Gastrocnemius medialis (tissue), 4 donors: Measurements from ENCODE around the gene GABBR1.

ENCODE experiments used
- POLR2A ChIP-seq, 2 donors: fragments of 450-650 bp; IDR thresholded peaks; one replicate each; pipeline ENCODE4 v1.6.1; 2017; ENCODE audit warnings: antibody characterized with exemption in 2 of 2, mild to moderate bottlenecking in 2 of 2, moderate library complexity in 2 of 2
- TF ChIP-seq, protein P1 (sequence below), 5 experiments: fragments of 450-650 bp in 3 of 5; fragments of 200-600 bp in 2 of 5; sonication (generic) in 2 of 5; IDR thresholded peaks in 4 of 5; conservative IDR thresholded peaks in 1 of 5; 1 replicate in 4 of 5; 2 replicates in 1 of 5; pipeline ENCODE4 v1.5.1; 2016 to 2019; ENCODE audit warnings: antibody characterized with exemption in 5 of 5, mild to moderate bottlenecking in 3 of 5, moderate library complexity in 3 of 5

DNA sequence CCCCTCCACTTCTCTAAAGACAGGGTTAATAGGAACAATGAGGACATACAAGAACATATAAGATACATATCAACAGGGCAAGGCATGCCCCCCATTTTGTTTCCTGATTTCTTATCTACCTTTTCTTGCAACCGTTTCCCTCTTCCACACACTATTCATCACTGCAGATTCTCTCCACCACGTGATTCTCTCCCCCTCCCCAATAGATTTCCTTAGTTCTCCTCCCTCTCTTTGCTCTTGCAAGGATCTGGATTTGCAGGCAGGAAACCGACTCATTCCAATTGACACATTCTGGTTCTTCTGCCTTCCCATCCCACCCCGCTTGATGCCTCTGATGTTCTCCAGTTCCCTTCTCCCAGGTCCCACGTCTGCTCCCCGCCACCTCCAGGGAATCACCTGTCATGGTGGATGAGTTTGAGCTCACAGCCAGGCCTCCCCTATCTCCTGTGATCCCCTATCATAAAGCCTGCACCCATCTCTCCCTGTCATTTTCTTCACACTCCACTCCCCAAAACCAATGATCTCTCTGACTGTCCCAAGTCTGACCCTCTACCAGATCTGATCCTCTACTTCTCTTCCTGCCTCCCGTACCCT, 7.5 kb downstream of the GABBR1 start:
- TF ChIP-seq, protein P1, sequence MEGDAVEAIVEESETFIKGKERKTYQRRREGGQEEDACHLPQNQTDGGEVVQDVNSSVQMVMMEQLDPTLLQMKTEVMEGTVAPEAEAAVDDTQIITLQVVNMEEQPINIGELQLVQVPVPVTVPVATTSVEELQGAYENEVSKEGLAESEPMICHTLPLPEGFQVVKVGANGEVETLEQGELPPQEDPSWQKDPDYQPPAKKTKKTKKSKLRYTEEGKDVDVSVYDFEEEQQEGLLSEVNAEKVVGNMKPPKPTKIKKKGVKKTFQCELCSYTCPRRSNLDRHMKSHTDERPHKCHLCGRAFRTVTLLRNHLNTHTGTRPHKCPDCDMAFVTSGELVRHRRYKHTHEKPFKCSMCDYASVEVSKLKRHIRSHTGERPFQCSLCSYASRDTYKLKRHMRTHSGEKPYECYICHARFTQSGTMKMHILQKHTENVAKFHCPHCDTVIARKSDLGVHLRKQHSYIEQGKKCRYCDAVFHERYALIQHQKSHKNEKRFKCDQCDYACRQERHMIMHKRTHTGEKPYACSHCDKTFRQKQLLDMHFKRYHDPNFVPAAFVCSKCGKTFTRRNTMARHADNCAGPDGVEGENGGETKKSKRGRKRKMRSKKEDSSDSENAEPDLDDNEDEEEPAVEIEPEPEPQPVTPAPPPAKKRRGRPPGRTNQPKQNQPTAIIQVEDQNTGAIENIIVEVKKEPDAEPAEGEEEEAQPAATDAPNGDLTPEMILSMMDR (IDR thresholded peaks at IDR 0.05 in 4 of 5, conservative IDR thresholded peaks at IDR 0.05 in 1 of 5), result no peak
- TF ChIP-seq POLR2A (IDR thresholded peaks at IDR 0.05), result no peak
